Activated T-cell treated with anti-CD3 and anti-CD28 coated beads, Interleukin-2, amount 50 U/mL, for 72 hours (primary cell): ENCODE results near the gene SAXO1. TPM values are rescaled to one million over a fixed set of nuclear protein-coding genes. Genes with fewer than 3 reads are reported as not detected.
A peak's percentile ranks its signal among the peaks of the same experiment; 100 is the strongest.

Experiments
- ATAC-seq, 2 donors: fragments of 150-1000 bp; cut with Tn5 transposase; replicated peaks in 1 of 2; 2 replicates each; pipeline ENCODE4 v1.10.0; 2021; ENCODE audit warnings: moderate library complexity in 2 of 2, mild to moderate bottlenecking in 1 of 2
- DNase-seq, 2 donors: peaks; one replicate each; pipeline ENCODE4 v3.0.0; 2021 to 2022; ENCODE audit warnings: mixed read lengths in 1 of 2
- H3K27ac Mint-ChIP-seq: one replicate; pipeline ENCODE4 v1.8.0; 2022; ENCODE audit warnings: mild to moderate bottlenecking, moderate library complexity, mixed read lengths
- H3K27me3 Mint-ChIP-seq: one replicate; pipeline ENCODE4 v1.8.0; 2022; ENCODE audit warnings: low read depth, mixed read lengths
- H3K36me3 Mint-ChIP-seq, 2 donors: one replicate each; pipeline ENCODE4 v1.8.0; 2022; ENCODE audit warnings: mixed read lengths in 2 of 2, mild to moderate bottlenecking in 1 of 2; ENCODE audit not compliant: insufficient read depth in 2 of 2
- H3K4me1 Mint-ChIP-seq: one replicate; pipeline ENCODE4 v1.8.0; 2022; ENCODE audit warnings: low read depth, mixed read lengths
- H3K4me3 Mint-ChIP-seq, 2 donors: one replicate each; pipeline ENCODE4 v1.8.0; 2022; ENCODE audit warnings: mild to moderate bottlenecking in 2 of 2, mixed read lengths in 2 of 2, moderate library complexity in 2 of 2
- H3K9me3 Mint-ChIP-seq, 2 donors: one replicate each; pipeline ENCODE4 v1.8.0; 2022; ENCODE audit warnings: mixed read lengths in 2 of 2
- total RNA-seq, 2 donors: library from RNA; stranded (reverse); gene quantifications; one replicate each; pipeline ENCODE4 v1.2.3, GENCODE V29; 2022

Gene SAXO1, protein sequence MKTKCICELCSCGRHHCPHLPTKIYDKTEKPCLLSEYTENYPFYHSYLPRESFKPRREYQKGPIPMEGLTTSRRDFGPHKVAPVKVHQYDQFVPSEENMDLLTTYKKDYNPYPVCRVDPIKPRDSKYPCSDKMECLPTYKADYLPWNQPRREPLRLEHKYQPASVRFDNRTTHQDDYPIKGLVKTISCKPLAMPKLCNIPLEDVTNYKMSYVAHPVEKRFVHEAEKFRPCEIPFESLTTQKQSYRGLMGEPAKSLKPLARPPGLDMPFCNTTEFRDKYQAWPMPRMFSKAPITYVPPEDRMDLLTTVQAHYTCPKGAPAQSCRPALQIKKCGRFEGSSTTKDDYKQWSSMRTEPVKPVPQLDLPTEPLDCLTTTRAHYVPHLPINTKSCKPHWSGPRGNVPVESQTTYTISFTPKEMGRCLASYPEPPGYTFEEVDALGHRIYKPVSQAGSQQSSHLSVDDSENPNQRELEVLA
- total RNA-seq = not detected

GRCh38 chr9:19033015-19033414 is at the start of gene SAXO1:
TSS of gene SAXO1 (minus strand) at chr9:19033209. CDS start at chr9:19032908, 301 bp downstream.
- H3K4me3 Mint-ChIP-seq = no peak within 1 kb of the TSS
- peaks cover 0 to 2% of the 10 kb centered on the region in 2 donors for H3K36me3 Mint-ChIP-seq
- ATAC-seq (no peak), DNase-seq (no peak)
- no peaks in the 10 kb centered on the region for H3K9me3 Mint-ChIP-seq
- peaks cover 5% of the 10 kb centered on the region for H3K4me1 Mint-ChIP-seq
- H3K27ac Mint-ChIP-seq = no peak within 1 kb of the TSS
- H3K27me3 Mint-ChIP-seq = no peaks in the 10 kb centered on the region

GRCh38 chr9:19074836-19075235 is 41.8 kb upstream of the SAXO1 start:
- DNase-seq = no peak
- Mint-ChIP-seq H3K27ac (no peak overlapping the region), H3K36me3 (peaks cover 21 to 40% of the 10 kb centered on the region in 2 donors)

DNA sequence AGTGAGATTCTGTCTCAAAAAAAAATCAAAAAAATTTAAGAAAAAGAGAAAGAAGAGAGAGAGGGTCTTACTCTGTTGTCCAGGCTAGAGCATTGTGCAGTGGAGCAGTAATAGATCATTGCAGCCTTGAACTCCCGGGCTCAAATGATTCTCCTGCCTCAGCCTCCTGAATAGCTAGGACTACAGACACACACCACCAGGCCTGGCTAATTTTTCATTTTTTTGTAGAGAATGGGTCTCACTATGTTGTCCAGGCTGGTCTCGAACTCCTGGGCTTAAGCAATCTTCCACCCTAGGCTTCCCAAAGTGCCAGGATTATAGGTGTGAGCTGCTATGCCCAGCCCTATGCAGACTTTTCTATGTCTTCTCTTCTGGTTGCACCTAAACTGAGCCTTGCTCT is 41.2 kb upstream of the SAXO1 start:
- no peak for ATAC-seq
- Mint-ChIP-seq H3K9me3 (no peaks in the 10 kb centered on the region), H3K4me3 (no peak overlapping the region), H3K36me3 (peaks cover 21 to 42% of the 10 kb centered on the region in 2 donors), H3K27me3 (no peaks in the 10 kb centered on the region), H3K27ac (no peak overlapping the region), H3K4me1 (peaks cover 4% of the 10 kb centered on the region)
- no peak for DNase-seq

More at GRCh38 chr9:19074836-19075235, 41.8 kb upstream of the SAXO1 start:
- H3K4me3 Mint-ChIP-seq = no peak overlapping the region
- H3K9me3 Mint-ChIP-seq = no peaks in the 10 kb centered on the region
- H3K27me3 Mint-ChIP-seq = no peaks in the 10 kb centered on the region
- ATAC-seq = no peak
- peaks cover 4% of the 10 kb centered on the region for H3K4me1 Mint-ChIP-seq

DNA sequence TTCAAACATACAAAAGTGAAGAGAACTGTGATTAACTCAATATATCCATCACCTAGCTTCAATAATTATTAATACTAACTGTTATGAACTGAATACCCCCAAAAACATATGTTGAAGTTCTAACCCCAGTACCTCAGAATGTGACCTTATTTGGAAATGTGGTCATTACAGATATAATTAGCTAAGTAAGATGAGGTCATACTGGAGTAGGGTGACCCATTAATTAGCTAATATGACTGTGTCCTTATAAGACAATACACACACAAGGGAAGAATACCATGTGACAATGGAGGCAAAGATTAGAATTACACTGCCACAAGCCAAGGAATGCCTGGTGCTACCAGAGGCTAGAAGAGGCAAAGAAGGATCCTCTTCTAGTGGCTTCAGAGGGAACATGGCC is 24.0 kb upstream of the SAXO1 start:
- no peak for ATAC-seq
- no peak for DNase-seq
- no peaks in the 10 kb centered on the region for H3K9me3 Mint-ChIP-seq
- H3K36me3 Mint-ChIP-seq = peaks cover 8 to 48% of the 10 kb centered on the region in 2 donors
- H3K4me1 Mint-ChIP-seq = peaks cover 5% of the 10 kb centered on the region
- H3K4me3 Mint-ChIP-seq = no peak overlapping the region
- no peaks in the 10 kb centered on the region for H3K27me3 Mint-ChIP-seq
- H3K27ac Mint-ChIP-seq = no peak overlapping the region

- ATAC-seq (no peak), DNase-seq (no peak)
- Mint-ChIP-seq H3K27ac (peak overlapping the region; percentile 97), H3K9me3 (no peaks in the 10 kb centered on the region), H3K4me3 (peak overlapping the region; percentile 94 to 99), H3K27me3 (no peaks in the 10 kb centered on the region), H3K4me1 (peaks cover 40% of the 10 kb centered on the region), H3K36me3 (peaks cover 11 to 12% of the 10 kb centered on the region in 2 donors)
These were observed 17.9 kb upstream of the SAXO1 start for GRCh38 chr9:19050637-19051591.

DNA sequence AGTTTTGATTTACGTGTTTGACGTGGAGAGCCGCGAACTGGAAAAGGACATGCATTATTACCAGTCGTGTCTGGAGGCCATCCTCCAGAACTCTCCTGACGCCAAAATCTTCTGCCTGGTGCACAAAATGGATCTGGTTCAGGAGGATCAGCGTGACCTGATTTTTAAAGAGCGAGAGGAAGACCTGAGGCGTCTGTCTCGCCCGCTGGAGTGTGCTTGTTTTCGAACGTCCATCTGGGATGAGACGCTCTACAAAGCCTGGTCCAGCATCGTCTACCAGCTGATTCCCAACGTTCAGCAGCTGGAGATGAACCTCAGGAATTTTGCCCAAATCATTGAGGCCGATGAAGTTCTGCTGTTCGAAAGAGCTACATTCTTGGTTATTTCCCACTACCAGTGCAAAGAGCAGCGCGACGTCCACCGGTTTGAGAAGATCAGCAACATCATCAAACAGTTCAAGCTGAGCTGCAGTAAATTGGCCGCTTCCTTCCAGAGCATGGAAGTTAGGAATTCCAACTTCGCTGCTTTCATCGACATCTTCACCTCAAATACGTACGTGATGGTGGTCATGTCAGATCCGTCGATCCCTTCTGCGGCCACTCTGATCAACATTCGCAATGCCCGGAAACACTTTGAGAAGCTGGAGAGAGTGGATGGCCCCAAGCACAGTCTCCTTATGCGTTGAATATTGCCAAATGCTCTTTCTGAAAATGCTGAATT is 17.1 kb upstream of the SAXO1 start:
- DNase-seq (peak in 1 of 2 donors; percentile 12), ATAC-seq (no peak)
- H3K4me3 Mint-ChIP-seq = peak overlapping the region; percentile 94 to 99
- H3K4me1 Mint-ChIP-seq = peaks cover 40% of the 10 kb centered on the region
- peak overlapping the region; percentile 97 for H3K27ac Mint-ChIP-seq
- H3K9me3 Mint-ChIP-seq = no peaks in the 10 kb centered on the region
- no peaks in the 10 kb centered on the region for H3K27me3 Mint-ChIP-seq
- peaks cover 7 to 10% of the 10 kb centered on the region in 2 donors for H3K36me3 Mint-ChIP-seq

DNA sequence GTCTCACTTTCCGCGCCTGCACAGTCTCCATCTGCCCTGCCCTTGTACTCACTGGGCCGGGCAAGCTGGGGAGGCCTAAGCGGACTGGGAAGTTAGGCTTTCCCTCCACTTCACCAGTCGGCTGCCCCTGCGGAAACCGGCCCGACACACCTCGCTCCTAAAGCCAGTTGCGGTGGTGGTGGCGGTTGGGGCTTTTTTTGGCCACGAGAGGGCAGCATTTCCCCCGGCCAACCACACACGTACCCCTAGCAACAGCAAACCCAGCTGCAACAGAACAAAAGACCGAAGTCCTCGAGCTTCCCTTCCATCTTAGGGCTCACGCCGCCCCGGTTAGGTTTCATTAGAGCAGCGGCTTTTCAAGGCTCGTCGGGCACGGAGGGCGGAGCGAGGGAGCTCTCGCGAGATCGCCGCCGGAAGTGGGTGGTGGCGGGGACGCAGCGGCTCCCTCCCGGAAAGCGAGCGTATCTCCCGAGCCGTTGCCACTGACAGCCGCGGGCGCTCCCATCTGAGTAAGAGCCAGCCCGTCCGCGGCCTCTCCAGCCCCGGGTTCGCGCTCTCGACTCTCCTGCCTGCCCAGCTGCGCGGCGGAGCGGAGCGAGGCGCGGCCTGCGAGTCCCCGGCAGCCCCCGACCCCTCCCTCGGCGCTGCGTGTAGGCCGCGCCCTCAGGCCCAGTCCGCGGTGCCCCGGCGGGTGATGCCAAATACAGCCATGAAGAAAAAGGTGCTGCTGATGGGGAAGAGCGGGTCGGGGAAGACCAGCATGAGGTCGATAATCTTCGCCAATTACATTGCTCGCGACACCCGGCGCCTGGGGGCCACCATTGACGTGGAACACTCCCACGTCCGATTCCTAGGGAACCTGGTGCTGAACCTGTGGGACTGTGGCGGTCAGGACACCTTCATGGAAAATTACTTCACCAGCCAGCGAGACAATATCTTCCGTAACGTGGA is 16.2 kb upstream of the SAXO1 start, which contains the start of gene RRAGA:
Gene RRAGA (plus strand): TSS at position 462 of the 951 bp plus-strand sequence. CDS start 233 bp downstream, at position 695.
- DNase-seq = peak; percentile 96 to 98
- ATAC-seq = peak; percentile 91 to 92
- H3K9me3 Mint-ChIP-seq = no peaks in the 10 kb centered on the region
- peaks cover 7 to 10% of the 10 kb centered on the region in 2 donors for H3K36me3 Mint-ChIP-seq
- H3K4me3 Mint-ChIP-seq = peak within 1 kb of the TSS; percentile 94 to 99
- no peaks in the 10 kb centered on the region for H3K27me3 Mint-ChIP-seq
- H3K4me1 Mint-ChIP-seq = peaks cover 40% of the 10 kb centered on the region
- peak within 1 kb of the TSS; percentile 97 for H3K27ac Mint-ChIP-seq

DNA sequence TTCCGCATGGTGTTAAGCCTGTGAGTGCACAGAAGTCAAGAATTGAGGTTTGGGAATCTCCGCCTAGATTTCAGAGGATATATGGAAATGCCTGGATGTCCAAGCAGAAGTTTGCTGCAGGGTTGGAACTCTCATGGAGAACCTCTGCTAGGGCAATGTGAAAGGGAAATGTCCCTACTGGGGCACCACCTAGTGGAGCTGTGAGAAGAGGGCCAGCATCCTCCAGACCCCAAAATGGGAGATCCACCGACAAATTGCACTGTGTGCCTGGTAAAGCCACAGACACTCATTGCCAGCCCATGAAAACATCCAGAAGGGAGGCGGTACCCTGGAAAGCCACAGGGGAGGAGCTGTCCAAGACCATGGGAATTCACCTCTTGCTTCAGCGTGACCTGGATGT is 3.6 kb upstream of the SAXO1 start:
- DNase-seq (no peak), ATAC-seq (no peak)
- H3K27ac Mint-ChIP-seq = no peak overlapping the region
- no peak overlapping the region for H3K4me3 Mint-ChIP-seq
- peaks cover 0 to 2% of the 10 kb centered on the region in 2 donors for H3K36me3 Mint-ChIP-seq
- H3K4me1 Mint-ChIP-seq = no peaks in the 10 kb centered on the region
- H3K9me3 Mint-ChIP-seq = no peaks in the 10 kb centered on the region
- no peaks in the 10 kb centered on the region for H3K27me3 Mint-ChIP-seq

DNA sequence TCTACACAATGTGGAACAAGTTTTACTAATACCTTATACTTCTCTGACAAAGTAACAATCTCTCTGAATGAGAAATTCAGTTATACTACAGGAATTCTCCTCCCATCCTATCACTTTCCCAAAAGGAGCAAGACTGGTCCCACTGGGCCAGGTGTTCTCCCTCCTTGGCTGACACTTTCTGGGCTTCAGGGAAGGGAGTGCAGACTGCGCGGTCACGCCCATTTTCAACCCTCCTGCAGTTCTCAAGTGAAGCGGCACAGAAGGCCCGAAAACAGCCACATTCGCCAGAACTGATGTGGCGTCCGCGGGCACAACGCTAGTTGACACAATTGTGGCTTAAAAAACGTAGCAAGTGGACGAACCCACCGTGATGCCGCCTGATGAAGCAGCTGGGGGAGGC is 603 bp downstream of the SAXO1 start:
- Mint-ChIP-seq H3K27me3 (no peaks in the 10 kb centered on the region), H3K27ac (no peak overlapping the region), H3K4me1 (peaks cover 5% of the 10 kb centered on the region), H3K36me3 (no peaks in the 10 kb centered on the region), H3K4me3 (no peak overlapping the region), H3K9me3 (no peaks in the 10 kb centered on the region)
- DNase-seq (no peak), ATAC-seq (no peak)

DNA sequence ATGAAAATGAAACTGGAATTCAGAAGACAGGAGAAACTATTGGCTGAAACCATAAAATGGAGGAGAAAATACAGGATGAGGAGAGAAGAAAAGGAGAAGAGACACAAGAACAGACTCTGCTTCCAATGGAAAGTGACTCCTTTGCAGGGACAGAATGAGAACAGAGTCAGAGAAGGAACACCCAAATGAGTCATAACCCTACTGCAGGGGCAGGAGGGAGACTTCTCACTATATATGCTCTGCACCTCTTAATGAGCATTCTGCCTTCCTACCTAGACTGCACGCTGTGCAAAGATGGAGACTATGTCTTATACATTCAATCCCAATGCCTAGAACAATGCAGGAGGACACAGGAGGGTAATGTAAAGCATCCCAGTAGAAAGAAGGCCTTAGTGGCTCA is 2.1 kb downstream of the SAXO1 start:
- Mint-ChIP-seq H3K27me3 (no peaks in the 10 kb centered on the region), H3K36me3 (no peaks in the 10 kb centered on the region), H3K4me3 (no peak overlapping the region), H3K4me1 (peaks cover 12% of the 10 kb centered on the region), H3K27ac (no peak overlapping the region), H3K9me3 (no peaks in the 10 kb centered on the region)
- no peak for DNase-seq
- ATAC-seq = peak in 1 of 2 donors; percentile 50

DNA sequence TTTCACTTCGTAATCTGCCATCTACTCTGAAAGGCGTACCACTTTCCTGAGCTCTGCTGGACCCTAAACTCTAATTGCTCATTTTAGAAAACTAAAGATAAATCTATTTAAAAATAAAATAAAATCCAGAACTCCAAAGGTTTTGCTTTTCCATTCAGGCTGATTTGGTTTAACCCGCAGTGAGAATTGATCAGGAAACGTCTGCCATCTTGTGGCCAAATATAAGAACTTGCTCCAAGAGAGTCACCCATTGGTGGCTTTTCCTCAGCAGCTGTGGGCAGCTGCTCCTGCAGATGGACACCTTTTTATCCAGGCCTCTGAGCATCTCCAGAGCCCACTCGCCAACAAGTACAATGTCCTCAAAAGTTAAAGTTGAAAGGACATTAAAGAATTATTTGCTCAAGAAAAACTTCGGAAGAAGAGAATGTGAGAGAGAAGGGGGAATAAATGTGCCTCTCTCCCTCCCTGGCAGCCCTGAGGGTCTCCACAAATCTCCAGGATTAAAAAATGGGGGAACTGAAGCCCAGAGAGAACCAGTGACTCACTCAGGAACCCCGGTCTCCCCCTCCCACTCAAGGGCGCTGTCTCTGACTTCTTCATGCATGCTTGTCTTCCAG is 4.1 kb downstream of the SAXO1 start:
- Mint-ChIP-seq H3K9me3 (no peaks in the 10 kb centered on the region), H3K4me1 (peaks cover 12% of the 10 kb centered on the region), H3K36me3 (no peaks in the 10 kb centered on the region), H3K27ac (no peak overlapping the region), H3K4me3 (no peak overlapping the region), H3K27me3 (no peaks in the 10 kb centered on the region)
- ATAC-seq (peak in 1 of 2 donors; percentile 31), DNase-seq (peak; percentile 29)
